ENCODE results near the gene PNPLA3.
"Not testable (repeated sequence)": the region's sequence is repeated elsewhere in the genome, so short reads cannot be mapped to it uniquely, and the experiment has no call there.

The PNPLA3 gene

GRCh38 chr22:43890901-43891331 lies 32.7 kb upstream of the PNPLA3 start:
- DNase-seq, result no peak

GRCh38 chr22:43891360-43892182 lies 32.0 kb upstream of the PNPLA3 start, which contains the start of gene PNPLA5:
Gene PNPLA5, minus strand, starts transcription at chr22:43892013. Its CDS starts 133 bp downstream, at chr22:43891880.
- no peak for DNase-seq

- no peak for DNase-seq
These were observed 31.3 kb upstream of the PNPLA3 start for GRCh38 chr22:43892183-43892894.

GRCh38 chr22:43893266-43893665 lies 30.3 kb upstream of the PNPLA3 start:
- DNase-seq, result no peak

GRCh38 chr22:43894122-43894521 lies 29.5 kb upstream of the PNPLA3 start:
- DNase-seq, result no peak

- DNase-seq, result no peak
These were observed 27.5 kb upstream of the PNPLA3 start for GRCh38 chr22:43895986-43896645.

- peak; percentile 33 for DNase-seq
These were observed 25.8 kb upstream of the PNPLA3 start for GRCh38 chr22:43897751-43898261.

- DNase-seq, result no peak
These were observed 23.4 kb upstream of the PNPLA3 start for GRCh38 chr22:43900206-43900605.

GRCh38 chr22:43901976-43902643 lies 21.5 kb upstream of the PNPLA3 start:
- no peak for DNase-seq

GRCh38 chr22:43903033-43903432 lies 20.6 kb upstream of the PNPLA3 start:
- not testable (repeated sequence) for DNase-seq

GRCh38 chr22:43904412-43904811 lies 19.2 kb upstream of the PNPLA3 start:
- peak; percentile 51 for DNase-seq

GRCh38 chr22:43905681-43906080 lies 17.9 kb upstream of the PNPLA3 start:
- DNase-seq, result no peak

GRCh38 chr22:43909708-43910107 lies 13.9 kb upstream of the PNPLA3 start:
- no peak for DNase-seq

GRCh38 chr22:43910178-43910695 lies 13.4 kb upstream of the PNPLA3 start:
- no peak for DNase-seq

GRCh38 chr22:43911351-43911750 lies 12.3 kb upstream of the PNPLA3 start:
- DNase-seq, result no peak

- DNase-seq, result no peak
These were observed 6.1 kb upstream of the PNPLA3 start for GRCh38 chr22:43917521-43917920.

GRCh38 chr22:43919106-43919973 lies 4.3 kb upstream of the PNPLA3 start:
- DNase-seq, result no peak

- no peak for DNase-seq
These were observed 2.2 kb upstream of the PNPLA3 start for GRCh38 chr22:43921370-43921769.

GRCh38 chr22:43922123-43922522 lies 1.5 kb upstream of the PNPLA3 start:
- DNase-seq, result no peak

- peak; percentile 4 for DNase-seq
These were observed 414 bp upstream of the PNPLA3 start for GRCh38 chr22:43923191-43923590.

GRCh38 chr22:43924877-43925276 lies 1.3 kb downstream of the PNPLA3 start:
- no peak for DNase-seq

Measured in activated CD4-positive, alpha-beta T cell treated with anti-CD3 and anti-CD28 coated beads, Interleukin-2, Interleukin-6, amounts not matched to agents 100 ng/mL and 50 ng/mL, durations not matched to agents 16 hours and 8 hours (primary cell).